HG02623 (cell line): Measurements from ENCODE around the gene VARS2.
"Not testable (repeated sequence)": the region's sequence is repeated elsewhere in the genome, so short reads cannot be mapped to it uniquely, and the experiment has no call there.

Experiments used
- ATAC-seq: cut with Tn5 transposase; IDR thresholded peaks from one replicate; pipeline ENCODE4 v1.9.1; 2021; ENCODE audit warnings: moderate library complexity; ENCODE audit not compliant: unreplicated experiment

VARS2 gene

DNA sequence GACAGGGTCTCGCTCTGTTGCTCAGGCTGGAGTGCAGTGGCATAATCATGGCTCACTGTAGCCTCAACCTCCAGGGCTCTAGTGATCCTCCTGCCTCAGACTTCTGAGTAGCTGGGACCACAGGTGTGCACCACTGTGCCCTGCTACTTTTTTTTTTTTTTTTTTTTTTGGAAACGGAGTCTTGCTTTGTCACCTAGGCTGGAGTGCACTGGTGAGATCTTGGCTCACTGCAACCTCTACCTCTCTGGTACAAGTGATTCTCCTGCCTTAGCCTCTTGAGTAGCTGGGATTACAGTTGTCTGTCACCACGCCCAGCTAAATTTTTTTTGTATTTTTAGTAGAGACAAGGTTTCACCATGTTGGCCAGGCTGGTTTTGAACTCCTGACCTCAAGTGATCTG is 13.0 kb downstream of the VARS2 start:
- not testable (repeated sequence) for ATAC-seq

- no peak for ATAC-seq
Measured at GRCh38 chr6:30928677-30929076, 14.6 kb downstream of the VARS2 start.

- ATAC-seq: no peak
Measured at GRCh38 chr6:30930506-30930905, 16.5 kb downstream of the VARS2 start.

- no peak for ATAC-seq
Measured at GRCh38 chr6:30931272-30931671, 17.2 kb downstream of the VARS2 start.

DNA sequence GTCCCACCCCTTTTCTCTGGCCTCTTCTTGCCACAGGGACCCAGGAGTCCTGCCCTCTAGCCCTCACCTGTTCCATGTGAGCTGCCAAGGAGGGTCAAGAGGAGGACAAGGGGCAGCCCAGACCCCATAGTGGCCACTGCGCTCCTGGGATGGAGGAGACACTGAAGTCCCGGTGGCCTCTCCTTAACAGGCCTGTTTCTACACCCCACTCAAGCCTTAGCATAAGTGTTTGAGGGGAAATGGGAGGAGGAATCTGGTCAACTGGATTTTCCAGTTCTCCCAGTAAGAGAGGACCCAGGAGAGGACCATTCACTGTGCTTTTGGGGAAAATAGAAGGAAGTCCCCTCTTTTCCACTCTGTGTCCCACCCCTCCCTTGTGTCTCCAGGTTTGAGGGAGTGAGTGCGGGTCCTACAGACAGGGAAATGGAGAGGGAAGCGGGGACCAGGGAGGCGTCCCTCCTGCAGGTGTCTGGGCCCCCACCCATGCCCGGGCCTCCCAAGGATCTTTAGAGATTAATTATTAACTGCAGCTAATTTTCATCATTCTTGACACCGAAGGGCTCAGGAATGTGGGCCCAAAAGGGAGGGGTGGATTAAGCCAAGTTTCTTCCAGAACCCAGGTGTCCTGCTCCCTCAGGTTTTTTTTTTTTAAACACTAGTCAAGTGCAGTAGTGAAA is 18.1 kb downstream of the VARS2 start, which contains the start of gene SFTA2:
TSS of gene SFTA2 (minus strand) at position 202 of the 677 bp plus-strand sequence. CDS start at position 128, 74 bp downstream.
- ATAC-seq: no peak

DNA sequence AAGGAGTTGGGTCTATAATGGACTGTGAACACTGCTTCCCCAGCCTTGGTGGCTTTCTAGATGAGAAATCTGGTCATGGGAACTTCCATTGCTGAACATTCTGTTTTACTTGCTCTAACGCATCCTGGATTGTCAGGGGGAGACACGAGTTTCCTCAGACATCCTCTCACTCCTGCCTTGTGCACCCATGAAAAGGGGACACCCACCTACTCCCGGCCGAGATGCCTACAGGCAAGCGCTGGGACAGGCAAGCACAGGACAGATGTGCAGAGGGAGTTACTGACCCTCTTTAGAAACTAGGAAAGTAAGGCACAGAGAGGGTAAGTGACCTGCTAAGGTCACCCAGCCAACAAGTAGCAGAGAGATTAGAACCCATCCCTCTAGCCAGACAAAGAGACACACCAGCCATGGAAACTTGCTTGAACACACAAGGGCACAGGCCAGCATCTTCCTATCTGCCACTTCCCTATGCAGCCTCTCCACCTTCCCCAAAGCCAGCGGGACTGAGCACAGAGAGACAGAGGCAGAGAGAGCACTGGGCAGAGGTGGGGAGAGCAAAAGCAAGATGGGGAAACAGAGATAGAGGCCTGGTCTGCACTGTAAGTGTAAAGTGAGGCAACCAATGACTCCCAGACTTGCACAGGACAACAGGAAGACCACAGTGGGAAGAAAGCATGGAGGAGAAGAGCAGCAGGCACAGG is 18.8 kb downstream of the VARS2 start:
- no peak for ATAC-seq

DNA sequence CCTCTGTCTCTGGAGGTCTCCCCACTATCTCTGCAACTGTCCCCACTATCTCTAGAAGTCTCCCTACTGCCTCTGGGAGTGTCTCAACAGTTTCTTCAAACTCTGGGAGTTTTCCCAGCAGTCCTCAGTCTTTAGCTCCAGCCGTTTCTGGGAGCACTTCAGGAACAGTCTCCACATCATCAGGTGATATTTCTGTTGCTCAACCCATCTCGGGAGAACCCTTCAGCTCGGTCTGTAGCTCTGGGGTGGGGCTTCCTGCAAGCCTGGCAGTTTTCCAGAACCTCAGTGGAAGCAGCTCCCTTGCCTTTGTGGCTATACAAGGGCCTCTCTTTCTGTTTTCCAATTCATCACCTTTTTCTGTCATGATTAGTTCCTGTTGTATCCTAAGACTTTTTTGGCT is 21.0 kb downstream of the VARS2 start:
- no peak for ATAC-seq

DNA sequence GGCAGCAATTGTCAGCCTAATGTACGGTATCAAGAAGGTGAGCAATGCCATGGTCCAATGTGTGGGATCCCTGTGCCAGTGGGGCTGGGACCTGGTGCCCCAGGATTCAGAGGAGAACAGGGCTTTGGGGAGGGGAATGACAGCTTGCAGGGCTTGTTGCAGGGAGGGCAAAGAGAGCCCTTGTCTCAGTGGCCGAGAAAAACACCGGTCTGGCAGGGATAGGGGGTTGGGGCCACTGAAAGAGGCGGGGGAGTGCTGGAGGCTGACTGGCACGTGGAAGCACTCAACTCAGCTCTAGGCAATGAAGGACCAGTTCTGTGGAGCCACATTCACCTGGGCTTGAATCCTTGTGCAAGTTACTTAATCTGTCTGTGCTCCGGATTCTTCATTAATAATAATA is 23.2 kb downstream of the VARS2 start:
- ATAC-seq: no peak

DNA sequence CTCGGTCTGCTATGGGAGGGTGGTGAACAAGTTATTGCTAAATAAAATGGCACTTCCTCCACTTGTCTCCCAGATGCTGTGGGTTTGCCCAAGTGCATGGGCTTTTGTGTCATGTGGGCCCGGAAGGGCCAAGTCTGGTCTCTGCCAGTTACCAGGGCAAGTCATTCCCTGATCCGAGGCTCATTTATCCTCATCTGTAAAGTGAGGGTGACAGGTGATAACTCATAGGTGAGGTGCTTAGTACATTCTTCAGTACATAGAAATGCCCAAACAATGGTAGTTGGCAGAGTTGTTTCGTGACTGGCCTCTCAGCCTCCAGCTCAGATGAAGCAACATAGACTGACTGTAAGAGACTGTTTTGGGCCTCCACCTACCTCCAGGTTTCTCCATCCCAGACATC is 24.7 kb downstream of the VARS2 start:
- ATAC-seq: no peak

- ATAC-seq: no peak
Measured at GRCh38 chr6:30939473-30939872, 25.4 kb downstream of the VARS2 start.

- ATAC-seq: no peak
Measured at GRCh38 chr6:30940361-30940986, 26.4 kb downstream of the VARS2 start, which contains the start of gene MUCL3. Gene MUCL3 (plus strand): TSS chr6:30940973. CDS start chr6:30941000, 27 bp downstream.

DNA sequence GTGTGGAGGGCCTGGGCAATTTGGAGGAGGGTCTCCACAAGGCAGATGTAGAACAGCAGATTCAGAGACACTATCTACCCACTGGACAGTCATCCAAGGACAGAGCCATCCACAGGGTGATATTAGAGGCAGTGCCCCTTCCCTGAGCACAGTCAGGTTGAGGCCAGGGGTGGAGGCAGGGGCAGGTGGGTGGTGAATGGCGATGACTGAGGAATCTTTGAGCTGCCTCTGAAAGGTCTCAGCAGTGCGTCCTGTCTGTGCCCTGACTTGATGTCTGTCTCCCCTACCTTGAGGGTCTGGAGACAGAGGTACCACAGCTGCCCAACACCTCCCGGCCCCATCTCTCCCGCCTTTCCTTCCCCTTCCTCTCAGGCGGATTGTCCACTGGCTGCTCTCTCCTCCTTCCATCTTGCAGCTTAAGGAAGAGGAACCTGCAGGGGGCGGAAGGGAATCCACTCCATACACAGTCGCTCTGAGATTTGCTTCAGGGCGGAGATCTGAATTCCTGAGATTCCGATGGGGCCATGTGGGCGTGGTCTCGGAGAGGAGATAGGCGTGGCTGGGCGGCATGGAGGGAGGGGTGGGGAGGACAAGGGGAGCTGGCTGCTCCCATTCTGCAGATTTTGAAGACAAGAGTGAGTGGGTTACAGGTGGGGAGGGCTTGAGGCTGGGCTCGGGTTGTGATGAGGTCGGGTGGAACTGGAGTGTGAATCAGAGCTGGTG is 28.5 kb downstream of the VARS2 start:
- ATAC-seq: no peak

GRCh38 chr6:30944051-30944450 is 30.0 kb downstream of the VARS2 start:
- no peak for ATAC-seq

- no peak for ATAC-seq
Measured at GRCh38 chr6:30945281-30945680, 31.2 kb downstream of the VARS2 start.

GRCh38 chr6:30947231-30947630 is 33.2 kb downstream of the VARS2 start:
- ATAC-seq: no peak

DNA sequence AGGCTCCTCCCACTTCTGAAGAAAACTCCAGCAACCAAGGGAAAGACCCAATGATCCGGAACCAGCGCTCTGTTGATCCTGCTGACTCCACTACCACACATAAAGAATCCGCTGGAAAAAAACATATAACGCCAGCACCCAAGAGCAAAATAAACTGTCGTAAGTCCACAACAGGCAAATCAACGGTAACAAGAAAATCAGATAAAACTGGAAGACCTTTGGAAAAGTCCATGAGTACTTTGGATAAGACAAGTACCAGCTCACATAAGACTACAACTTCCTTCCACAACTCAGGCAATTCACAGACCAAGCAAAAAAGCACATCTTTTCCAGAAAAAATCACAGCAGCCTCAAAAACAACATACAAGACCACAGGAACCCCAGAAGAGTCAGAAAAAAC is 34.8 kb downstream of the VARS2 start:
- no peak for ATAC-seq

- no peak for ATAC-seq
Measured at GRCh38 chr6:30951907-30952469, 38.0 kb downstream of the VARS2 start.

- no peak for ATAC-seq
Measured at GRCh38 chr6:30954631-30955366, 40.8 kb downstream of the VARS2 start.

DNA sequence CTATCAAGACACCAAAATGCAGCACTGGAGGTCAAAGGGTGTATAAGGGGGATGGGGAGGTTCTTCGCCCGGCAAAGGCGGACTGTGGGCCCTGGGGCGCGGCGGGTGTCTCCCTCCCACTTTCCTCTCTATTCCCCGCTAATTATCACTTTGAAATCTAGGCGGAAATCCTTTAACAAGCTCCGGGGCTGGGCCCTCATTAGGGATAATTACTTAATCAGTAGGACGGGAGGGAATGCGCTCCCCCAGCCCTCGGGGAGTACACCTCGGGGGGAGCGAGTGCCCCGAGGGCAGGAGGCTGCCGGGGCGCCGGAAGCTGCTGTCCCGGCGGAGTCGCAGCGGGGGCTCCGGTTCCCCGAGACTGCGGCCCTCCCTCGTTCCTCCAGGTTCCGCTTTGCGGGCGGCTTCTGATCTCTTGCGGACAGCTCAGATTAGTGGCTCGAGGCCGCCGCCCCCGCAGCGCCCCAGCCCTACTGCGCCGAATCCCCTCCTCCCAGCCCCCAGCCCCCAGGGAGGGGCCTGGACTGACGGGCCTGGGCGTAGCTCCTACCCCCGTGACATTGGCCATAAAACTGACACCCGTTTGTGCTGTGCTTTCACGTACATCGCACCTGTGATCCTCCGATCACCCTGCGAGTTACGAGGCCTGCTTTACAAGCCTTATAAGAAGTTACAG is 41.5 kb downstream of the VARS2 start:
- ATAC-seq: no peak

DNA sequence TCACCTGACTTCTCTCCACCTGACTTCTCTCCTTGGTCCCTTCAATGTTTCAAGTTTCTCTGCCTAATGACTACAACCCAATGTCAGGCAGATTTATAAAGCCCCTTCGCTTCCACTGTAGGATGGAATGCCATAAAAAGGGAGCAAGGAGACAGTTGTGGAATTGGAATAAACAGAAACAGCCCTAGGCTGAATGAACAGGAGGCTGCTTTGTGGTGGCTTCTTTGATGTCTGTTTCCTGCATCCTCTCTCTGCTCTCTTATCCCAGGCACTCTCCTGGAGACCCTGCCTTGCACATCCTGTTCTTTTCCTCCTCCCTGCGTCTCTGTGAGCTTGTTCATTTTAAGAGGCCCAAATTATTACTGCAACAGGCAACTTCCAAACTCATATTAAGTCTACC is 43.7 kb downstream of the VARS2 start:
- ATAC-seq: no peak
